Stimulated activated CD8-positive, alpha-beta memory T cell treated with anti-CD3 and anti-CD28 coated beads, Interleukin-15, amount 100 ng/mL, for 24 hours (primary cell): Measurements from ENCODE around the gene TRAF2.

Experiments
- DNase-seq: peaks from one replicate; pipeline ENCODE4 v3.0.0-alpha.2; 2020; ENCODE audit warnings: low read depth

The TRAF2 gene

DNA sequence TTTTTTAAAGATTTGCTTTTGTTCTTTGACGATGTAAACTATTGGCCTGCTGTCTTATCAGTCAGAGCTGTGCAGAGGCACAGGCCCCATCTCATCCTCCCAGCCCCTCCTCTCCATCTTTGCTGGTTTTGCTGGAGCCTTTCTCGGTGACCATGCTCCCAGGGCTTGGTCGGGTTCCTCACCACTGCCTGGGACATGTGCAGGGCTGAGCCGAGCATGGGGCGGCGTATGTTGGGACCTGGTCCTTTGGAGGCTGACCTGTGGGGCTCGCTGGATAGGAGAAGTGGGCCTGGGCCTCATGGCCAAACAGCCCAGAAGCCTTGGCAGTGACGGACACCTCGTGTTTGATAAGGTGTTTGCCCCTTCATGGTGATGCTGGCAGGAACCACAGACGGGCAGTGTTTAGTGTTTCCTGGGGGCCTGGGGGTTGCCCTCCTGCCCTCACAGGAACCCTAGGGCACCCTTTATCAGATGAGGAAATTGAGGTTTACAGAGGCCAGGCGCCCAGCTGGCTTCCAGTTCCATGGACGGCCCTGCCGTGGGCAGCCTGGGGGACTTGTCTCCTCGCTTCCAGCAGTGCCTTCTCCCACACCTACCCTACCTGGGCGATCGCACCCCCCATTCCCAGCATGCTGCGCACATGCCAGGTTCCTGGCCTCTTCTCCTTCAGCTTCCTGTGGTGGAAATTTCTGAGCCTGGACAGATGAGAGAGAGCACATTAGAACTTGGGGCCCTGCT, 27.6 kb downstream of the TRAF2 start:
- no peak for DNase-seq

DNA sequence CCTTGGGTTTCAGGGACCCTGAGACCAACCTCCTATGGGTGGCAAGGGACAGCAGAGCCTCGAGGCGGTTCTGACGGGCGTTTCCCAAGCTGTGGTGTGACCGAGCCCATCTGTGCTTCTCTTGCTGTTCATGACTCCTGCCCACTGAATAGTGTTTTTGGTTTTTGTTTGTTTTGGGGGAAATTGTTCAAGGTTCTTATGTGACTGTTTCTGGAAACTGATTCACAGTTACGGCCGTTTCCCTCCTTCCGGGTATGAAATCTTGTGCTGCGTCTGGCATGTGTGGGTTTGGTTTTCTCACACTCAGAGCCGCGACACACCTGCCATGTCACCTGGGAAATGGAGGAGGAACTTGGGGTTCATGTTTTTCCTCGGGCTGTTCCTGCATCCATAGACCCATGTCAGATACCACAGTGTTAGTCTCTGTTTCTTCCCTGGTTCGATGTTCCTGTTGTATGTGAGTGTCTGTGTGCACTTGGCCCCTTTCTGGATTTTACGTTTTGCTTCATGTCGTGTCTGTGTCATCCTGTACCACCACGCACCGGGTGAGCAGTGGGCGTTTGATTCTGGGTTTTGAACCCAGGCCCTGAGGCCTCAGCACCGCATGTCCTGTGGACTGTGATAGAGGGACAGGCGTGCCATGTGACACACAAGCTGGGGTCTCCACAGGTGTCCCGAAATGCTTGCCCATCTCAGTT, 29.5 kb downstream of the TRAF2 start:
- no peak for DNase-seq

DNA sequence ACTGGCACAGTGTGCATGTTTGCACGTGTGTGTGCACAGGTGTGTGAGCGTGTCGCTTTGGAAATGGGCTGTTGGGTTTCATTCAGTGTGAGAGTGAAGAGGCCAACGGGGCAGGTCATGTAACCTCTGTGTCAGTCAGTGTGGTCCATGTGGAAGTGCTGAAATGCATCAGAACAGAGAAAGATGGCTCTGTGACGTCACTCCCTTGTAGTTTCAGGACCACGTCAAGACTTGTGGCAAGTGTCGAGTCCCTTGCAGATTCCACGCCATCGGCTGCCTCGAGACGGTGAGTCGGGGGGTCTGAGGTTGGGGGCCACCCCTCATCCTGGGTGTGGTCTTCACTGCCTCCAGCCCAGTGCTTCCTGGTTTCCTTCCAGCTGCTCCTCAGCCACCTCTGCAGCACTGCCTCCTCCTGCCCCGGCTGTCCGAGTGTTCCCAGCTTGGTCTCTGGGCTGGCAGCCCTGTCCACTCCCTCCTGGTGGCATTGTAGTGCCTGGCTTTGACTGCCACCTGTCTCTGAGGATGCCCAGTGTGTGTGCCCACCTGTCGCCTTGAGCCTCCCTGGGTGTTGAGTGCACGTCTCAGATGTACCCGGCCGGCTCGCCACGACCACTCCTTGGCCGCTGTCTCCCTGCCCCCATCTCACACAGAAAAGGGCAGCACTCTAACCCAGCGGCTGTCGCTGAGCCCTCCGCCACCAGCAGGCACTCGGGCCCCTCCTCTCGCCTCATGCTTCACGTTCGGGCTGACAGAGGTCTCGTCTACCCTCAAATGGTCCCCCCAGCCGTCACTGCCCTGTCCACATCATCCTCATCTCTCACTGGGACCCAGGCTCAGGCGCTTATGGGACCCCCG, 30.2 kb downstream of the TRAF2 start:
- no peak for DNase-seq

DNA sequence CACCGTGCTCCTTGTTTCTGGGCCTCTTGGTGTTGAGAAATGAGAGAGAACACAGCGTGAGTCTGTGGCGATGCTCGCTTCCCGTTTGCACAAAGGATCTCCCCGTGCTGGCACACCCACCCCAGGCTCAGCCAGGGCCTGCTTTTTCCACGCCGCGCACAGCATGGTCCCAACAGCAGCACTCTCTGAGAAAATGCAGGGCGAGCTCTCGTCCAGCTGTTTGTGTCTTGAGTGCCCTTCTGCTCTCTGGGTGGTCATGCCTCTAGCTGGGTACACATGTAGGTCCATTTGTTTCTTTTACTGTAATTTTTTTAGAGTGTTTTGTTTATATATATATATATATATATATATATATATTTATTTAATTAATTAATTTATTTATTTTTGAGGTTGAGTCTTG, 31.6 kb downstream of the TRAF2 start:
- DNase-seq: no peak

DNA sequence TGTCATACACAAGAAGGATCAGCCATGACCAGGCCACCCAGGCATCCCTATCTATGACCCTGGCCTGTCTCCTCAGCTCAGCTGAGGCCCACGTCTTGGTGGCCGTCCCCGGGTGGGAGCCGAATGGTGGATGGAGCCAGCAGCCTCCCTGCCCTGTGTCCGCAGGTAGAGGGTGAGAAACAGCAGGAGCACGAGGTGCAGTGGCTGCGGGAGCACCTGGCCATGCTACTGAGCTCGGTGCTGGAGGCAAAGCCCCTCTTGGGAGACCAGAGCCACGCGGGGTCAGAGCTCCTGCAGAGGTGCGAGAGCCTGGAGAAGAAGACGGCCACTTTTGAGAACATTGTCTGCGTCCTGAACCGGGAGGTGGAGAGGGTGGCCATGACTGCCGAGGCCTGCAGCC, 33.8 kb downstream of the TRAF2 start:
- no peak for DNase-seq

DNA sequence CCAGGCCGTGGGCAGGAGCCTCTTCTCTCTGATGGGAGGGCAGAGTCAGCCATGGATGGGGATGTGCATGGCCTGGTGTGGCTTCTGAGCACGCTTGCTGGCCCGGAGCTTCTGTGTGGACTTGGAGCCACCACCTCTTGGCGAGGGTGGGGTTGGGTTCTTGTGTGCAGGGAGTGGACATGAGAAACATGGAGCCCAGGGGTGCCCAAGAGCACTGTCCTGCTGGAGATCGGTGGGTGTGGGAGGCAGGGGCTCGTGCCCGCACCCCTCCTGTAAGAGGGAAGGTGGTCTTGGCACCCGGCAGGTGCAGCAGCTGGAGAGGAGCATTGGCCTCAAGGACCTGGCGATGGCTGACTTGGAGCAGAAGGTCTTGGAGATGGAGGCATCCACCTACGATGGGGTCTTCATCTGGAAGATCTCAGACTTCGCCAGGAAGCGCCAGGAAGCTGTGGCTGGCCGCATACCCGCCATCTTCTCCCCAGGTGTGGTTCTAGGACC, 34.5 kb downstream of the TRAF2 start:
- no peak for DNase-seq

DNA sequence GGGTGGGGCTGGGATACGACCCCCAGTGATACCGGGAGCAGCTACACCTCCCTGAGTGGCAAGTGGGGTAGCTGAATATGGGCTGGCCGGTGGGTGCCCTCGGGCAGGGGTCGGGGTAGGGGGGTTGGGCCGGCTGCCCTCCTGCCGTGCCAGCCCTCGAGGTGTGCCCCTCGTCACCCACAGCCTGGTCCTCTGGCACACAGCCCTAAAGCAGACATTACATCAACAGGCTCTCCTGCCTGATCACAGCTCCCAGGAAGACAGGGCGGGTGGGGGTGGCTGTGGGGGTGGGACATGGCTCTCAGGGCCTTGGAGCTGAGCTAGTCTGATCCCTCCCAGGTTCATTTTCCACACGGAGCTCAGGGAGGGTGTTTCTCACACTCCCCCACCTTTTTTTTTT, 35.0 kb downstream of the TRAF2 start:
- DNase-seq: no peak

DNA sequence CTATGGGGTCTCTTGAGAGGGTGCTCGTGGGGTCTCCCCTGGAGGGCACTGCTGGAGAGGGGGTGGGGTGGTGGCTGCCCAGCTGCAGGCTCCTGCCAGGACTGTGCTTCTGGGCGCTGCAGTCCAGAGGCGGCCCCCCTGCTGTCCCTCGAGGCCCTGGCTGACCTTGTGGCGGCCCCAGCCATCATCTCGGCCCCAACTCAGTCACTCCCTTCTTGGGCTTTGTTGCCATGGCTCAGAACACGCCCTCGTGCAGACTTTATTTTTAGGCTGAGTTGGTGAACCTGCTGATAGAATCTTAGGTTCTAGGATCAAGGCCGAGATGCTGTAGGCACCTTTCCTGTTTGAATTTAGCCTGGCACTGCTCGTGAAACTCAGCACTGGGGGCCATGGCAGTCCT, 35.4 kb downstream of the TRAF2 start:
- no peak for DNase-seq

DNA sequence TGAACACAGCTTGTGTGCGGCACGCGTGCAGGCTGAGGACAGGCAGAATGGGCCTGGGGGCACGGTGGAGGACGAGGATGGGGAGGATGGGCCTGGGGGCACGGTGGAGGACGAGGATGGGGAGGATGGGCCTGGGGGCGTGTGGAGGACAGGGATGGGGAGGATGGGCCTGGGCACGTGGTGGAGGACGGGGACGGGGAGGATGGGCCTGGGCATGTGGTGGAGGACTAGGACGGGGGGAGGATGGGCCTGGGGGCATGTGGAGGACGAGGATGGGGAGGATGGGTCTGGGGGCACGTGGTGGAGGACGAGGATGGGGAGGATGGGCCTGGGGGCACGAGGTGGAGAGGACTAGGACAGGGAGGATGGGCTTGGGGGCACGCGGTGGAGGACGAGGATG, 36.2 kb downstream of the TRAF2 start:
- DNase-seq: no peak

DNA sequence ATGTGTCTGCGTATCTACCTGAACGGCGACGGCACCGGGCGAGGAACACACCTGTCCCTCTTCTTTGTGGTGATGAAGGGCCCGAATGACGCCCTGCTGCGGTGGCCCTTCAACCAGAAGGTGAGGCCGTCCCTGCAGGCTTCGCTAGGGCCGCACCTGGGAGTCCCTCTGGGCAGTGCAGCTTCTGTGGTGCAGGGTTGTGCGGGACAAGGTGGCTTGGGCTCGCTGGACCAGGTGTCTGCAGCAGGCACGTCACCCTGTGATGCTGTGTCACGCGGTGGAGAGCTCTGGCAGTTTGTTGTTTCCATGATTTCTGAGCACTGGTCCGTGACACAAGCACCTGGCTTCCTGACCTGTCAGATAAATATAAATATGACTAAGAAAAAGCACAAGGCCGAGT, 37.6 kb downstream of the TRAF2 start:
- DNase-seq: no peak

DNA sequence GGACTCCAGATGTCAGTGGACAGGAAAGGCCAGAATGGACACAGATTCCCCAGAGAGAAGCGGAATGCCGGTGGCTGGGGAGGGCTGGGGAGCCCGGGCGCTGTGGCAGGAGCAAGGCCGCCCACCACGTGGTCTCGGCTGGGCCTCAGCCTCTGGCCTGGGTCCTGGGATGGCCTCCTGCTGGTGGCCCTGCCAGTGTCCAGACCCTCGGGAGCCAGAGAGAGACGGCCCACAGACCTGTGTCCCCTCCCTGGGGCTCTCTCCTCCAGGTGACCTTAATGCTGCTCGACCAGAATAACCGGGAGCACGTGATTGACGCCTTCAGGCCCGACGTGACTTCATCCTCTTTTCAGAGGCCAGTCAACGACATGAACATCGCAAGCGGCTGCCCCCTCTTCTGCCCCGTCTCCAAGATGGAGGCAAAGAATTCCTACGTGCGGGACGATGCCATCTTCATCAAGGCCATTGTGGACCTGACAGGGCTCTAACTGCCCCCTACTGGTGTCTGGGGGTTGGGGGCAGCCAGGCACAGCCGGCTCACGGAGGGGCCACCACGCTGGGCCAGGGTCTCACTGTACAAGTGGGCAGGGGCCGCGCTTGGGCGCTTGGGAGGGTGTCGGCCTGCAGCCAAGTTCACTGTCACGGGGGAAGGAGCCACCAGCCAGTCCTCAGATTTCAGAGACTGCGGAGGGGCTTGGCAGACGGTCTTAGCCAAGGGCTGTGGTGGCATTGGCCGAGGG, 39.3 kb downstream of the TRAF2 start:
- no peak for DNase-seq

DNA sequence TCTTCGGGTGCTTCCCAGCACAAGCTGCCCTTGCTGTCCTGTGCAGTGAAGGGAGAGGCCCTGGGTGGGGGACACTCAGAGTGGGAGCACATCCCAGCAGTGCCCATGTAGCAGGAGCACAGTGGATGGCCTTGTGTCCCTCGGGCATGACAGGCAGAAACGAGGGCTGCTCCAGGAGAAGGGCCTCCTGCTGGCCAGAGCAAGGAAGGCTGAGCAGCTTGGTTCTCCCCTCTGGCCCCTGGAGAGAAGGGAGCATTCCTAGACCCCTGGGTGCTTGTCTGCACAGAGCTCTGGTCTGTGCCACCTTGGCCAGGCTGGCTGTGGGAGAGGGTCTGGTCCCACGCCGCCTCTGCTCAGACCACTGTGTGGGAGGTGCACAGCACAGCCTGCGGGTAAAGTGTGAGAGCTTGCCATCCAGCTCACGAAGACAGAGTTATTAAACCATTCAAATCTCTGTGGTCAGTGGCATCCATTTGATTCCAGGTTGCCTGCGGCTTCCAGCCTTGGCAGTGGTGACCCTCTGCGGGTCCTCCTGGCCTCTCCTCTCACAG, 39.9 kb downstream of the TRAF2 start:
- DNase-seq: no peak

DNA sequence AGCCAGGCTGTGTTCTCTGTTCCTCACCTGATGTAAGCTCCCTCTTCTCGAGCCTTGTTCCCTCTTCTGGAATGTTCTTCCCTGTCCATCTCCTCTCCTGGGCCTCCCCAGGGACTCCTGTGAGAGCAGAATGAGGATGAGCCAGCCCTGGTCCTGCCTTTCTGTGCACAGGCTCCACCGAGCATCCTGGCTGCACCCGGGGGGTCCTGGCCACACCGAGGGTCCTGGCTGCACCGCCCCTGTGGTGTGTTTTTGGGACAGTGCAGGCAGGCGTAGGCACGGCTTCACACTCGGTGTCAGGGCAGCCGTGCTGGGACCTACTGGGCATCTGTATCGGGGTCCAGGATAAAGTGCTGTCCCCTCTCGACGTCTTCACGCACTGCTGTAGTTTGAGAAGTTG, 40.4 kb downstream of the TRAF2 start:
- DNase-seq: no peak

DNA sequence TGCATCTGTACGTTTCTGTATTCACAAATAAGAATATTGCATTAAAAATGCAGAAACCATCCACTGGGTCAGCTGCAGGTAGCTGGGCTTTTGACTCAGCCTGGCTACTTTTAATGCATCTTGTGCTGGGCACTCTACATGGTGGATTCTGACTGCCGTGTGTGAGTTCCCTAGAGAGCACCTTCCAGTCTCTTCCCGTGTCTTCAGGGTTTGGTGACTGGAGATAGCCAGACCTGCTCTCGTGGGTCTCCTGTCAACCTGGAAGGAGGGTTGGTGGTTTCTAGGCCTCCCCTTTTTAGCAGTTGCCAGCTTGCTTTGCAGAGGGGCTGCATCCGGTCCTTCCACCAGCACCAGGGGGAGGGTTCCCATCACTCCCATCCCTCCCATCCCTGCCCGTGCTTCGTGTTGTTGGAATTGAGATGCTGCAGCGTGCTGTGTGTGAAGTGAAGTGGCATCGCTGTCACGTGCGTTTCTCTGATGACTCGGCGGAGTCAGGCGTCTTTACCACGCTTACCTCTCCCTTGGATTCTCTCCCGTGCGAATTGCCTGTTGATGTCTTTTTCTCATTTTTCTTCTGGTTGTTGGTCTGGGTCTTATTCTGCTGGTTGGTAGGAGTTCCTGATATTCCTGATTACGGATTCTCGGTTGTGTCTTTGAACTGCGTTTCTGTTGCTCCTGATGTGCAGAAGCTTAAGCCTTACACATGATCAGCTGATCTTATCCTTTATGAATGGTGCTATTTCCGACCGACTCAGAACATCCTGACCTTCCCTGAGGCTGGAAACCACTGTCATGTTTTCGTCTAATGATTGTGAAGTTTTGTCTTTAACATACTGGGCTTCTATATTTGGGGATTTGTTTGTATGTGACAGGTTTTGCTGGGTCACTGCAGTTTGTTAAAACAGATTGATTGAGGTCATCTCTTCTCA, 41.3 kb downstream of the TRAF2 start:
- no peak for DNase-seq

DNA sequence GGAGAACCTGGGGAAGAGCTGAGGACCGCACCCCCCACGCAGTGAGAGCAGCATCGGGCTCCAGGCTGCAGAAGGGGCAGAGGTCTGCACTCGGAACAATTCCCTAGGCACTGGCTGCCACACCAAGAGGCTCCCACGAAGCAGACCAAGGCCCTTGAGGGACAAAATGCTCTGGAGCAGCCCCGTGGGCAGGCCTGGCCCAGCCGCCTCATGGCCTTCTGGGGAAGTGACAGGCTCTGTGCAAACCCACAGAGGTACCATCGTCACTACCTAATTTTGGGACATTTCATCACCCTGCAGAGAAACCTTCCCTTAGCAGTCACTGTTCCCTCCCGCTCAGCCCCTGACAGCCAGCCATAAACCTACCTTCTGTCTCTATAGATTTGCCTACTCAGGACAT, 42.3 kb downstream of the TRAF2 start:
- no peak for DNase-seq

DNA sequence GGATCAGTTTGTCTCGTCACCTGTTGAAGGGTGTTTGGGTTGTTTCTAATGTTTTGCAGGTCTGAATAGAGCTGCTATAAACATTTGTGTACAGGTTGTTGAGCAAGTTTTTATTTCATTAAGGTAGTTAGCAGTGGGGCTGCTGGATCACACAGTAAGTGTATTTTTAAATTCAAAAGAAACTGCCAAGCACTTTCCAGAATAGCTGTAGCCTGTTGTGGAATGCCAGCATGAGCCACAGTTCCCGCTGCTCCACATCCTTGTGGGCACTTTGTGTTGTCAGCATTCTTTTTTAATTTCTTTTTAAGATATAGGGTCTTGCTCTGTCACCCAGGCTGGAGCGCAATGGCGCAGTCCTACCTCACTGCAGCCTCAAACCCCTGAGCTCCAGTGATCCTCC, 43.7 kb downstream of the TRAF2 start:
- no peak for DNase-seq

DNA sequence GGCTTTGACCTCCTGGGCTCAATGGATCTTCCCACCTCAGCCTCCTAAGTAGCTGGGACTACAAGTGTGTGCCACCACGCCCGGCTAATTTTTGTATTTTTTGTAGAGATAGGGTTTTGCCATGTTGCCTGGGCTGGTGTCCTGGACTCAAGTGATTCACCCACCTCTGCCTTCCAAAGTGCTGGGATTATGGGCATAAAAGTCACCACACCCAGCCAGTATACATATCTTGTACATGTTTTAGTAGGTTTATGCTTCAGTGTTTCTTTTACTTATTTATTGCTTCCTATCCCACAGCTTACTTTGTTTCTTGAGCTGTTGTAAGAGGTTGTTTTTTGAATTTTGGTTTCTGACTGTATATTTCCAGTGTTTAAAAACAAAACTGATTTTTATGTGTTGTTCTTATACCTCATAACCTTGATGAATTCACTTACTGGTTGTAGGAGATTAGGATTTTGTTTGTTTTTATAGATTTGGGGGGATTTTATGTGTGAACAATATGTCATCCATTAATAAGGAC, 45.4 kb downstream of the TRAF2 start:
- no peak for DNase-seq

DNA sequence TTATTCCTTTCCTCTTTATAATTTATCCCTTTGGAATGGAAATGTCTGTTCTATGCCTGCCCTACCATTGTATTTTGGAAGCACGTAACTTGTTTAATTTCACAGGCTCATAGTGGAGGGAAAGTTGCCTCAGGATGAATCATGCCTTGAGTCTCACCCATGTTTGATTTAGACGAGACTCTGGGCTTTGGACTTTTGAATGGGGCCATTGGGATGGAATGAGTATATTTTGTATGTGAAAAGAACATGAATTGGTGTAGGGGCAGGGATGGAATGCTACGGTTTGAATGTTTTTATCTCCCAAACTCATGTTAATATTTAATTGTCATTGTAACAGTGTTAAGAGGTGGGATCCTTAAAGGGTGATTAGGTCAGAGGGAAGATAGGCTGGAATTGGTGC, 48.0 kb downstream of the TRAF2 start:
- no peak for DNase-seq

DNA sequence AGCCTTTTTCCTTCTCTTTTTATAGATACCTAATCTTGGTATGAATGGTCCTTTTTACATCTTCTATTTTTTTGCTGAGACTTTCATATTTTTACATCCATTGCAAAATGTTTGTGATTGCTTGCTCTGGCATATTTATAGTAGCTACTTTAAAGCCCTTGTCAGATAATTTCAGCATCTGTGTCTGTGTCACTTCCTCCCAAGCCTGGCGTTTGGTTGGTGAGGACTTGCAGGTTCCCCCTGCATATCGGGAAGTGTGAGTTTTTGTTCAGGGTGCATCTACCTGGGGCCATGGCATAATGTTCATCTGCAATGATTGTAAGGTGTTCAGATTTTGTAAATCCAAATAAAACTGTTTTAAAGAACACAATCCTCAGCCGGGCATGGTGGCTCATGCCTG, 49.3 kb downstream of the TRAF2 start:
- no peak for DNase-seq

DNA sequence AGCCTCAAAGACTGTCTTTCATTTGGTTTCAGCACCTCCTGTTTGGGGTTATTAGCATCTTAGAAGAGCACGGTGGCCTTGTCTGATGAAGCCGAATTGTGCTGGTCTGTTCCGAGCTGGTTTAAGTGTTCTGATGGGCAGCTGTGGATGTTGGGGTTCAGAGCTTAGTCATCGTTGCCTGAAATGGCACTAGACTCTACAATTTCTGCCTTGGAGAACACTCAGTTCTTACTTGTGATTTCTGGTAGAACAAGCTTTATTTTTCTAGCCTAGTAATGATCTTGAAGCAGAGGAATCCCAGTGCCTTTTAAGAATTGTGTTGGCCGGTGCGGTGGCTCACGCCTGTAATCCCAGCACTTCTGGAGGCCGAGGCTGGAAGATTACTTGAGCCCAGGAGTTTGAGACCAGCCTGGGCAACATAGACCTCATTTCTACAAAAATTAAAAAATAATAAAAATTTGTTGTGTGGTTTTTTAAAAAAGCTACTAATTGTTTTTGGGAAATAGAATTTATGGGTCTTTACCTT, 50.4 kb downstream of the TRAF2 start:
- no peak for DNase-seq
